Esophagus muscularis mucosa (tissue), 4 donors: ENCODE data around the gene KAT2B.

Experiments
- EP300 ChIP-seq: sonication (generic); formaldehyde crosslinking; IDR thresholded peaks from one replicate; pipeline ENCODE4 v1.6.1; 2017; ENCODE audit warnings: antibody characterized with exemption
- POLR2A ChIP-seq: fragments of 450-650 bp; IDR thresholded peaks from one replicate; pipeline ENCODE4 v1.6.1; 2017; ENCODE audit warnings: antibody characterized with exemption, moderate library complexity, mild to moderate bottlenecking, low read depth
- TF ChIP-seq, protein P1 (sequence below), 3 experiments: fragments of 200-600 bp in 2 of 3; fragments of 450-650 bp in 1 of 3; sonication (generic) in 2 of 3; IDR thresholded peaks; one replicate each; pipeline ENCODE4 v1.5.1; 2017 to 2019; ENCODE audit warnings: antibody characterized with exemption in 3 of 3, mild to moderate bottlenecking in 2 of 3, moderate library complexity in 1 of 3

DNA sequence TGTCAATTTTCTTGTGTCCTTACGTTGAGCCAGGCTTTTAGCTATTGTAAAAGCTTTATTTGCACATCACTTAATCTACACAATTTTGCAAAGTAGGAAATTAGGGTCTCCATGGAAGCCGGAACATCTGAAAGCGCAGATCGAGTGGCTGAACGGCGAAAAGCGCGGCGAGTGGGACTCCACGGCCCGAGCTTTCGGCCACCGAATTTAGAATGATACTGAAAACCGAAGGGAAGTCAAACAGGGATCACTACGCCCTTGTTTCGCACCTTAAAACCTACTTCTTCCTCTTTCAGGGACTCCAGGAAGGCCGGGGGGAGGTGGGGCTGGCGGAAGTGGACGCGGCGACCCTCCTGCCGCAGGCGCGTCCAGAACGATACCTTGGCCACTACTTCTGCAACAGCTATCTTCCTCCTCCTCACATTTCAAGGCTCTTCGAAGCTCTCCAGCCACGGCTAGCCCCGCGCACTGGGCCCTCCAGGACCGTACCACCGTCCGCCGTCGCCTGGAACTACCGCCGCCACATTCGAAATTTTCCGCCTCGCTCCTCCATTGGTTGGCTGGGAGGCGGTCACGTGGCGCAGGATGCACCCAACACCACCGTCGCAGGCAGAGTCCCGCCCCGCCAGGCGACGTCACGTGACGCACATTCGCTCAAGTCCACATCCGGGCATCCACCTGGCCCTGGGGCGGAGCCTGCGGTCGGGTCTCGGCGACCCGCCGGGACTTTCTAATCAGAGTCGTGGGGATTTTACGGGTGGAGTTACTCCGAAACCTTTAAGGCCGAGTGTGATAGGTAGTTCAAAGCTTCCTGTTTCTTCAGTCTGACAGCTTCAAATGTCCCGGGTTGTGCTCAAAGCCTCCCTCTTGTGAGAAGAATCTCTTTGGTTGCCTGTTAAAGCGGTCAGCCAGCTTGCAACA lies 145.7 kb downstream of the KAT2B start, which contains the start of gene SGO1:
- TF ChIP-seq EP300 (no peak), POLR2A (peak; percentile 68)
- TF ChIP-seq, protein P1, sequence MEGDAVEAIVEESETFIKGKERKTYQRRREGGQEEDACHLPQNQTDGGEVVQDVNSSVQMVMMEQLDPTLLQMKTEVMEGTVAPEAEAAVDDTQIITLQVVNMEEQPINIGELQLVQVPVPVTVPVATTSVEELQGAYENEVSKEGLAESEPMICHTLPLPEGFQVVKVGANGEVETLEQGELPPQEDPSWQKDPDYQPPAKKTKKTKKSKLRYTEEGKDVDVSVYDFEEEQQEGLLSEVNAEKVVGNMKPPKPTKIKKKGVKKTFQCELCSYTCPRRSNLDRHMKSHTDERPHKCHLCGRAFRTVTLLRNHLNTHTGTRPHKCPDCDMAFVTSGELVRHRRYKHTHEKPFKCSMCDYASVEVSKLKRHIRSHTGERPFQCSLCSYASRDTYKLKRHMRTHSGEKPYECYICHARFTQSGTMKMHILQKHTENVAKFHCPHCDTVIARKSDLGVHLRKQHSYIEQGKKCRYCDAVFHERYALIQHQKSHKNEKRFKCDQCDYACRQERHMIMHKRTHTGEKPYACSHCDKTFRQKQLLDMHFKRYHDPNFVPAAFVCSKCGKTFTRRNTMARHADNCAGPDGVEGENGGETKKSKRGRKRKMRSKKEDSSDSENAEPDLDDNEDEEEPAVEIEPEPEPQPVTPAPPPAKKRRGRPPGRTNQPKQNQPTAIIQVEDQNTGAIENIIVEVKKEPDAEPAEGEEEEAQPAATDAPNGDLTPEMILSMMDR (IDR thresholded peaks at IDR 0.05), result peak in 1 of 3 experiments; percentile 35
